Effector CD8-positive, alpha-beta T cell (primary cell): Measurements from ENCODE around the gene KIAA1328.

Experiments used
- DNase-seq: peaks from one replicate; lab custom pipeline; 2025; lab: John Stamatoyannopoulos, UW

Gene KIAA1328

GRCh38 chr18:37218022-37218590 lies 389.2 kb downstream of the KIAA1328 start:
- DNase-seq, result no peak

GRCh38 chr18:37219257-37219656 lies 390.3 kb downstream of the KIAA1328 start:
- no peak for DNase-seq

- no peak for DNase-seq
Measured at GRCh38 chr18:37222354-37222998, 393.5 kb downstream of the KIAA1328 start.

GRCh38 chr18:37222999-37223378 lies 394.1 kb downstream of the KIAA1328 start:
- DNase-seq, result no peak

GRCh38 chr18:37225279-37225678 lies 396.4 kb downstream of the KIAA1328 start:
- no peak for DNase-seq

GRCh38 chr18:37230768-37231167 lies 401.8 kb downstream of the KIAA1328 start:
- no peak for DNase-seq

- no peak for DNase-seq
Measured at GRCh38 chr18:37231251-37231650, 402.3 kb downstream of the KIAA1328 start.

GRCh38 chr18:37235583-37235982 lies 406.7 kb downstream of the KIAA1328 start:
- no peak for DNase-seq

GRCh38 chr18:37238282-37239108 lies 409.6 kb downstream of the KIAA1328 start:
- no peak for DNase-seq

- DNase-seq, result no peak
Measured at GRCh38 chr18:37242091-37242490, 413.2 kb downstream of the KIAA1328 start.

GRCh38 chr18:37242826-37243560 lies 414.1 kb downstream of the KIAA1328 start:
- no peak for DNase-seq

GRCh38 chr18:37243741-37244140 lies 414.8 kb downstream of the KIAA1328 start:
- DNase-seq, result no peak

GRCh38 chr18:37244618-37245017 lies 415.7 kb downstream of the KIAA1328 start:
- no peak for DNase-seq

GRCh38 chr18:37246779-37247340 lies 417.9 kb downstream of the KIAA1328 start:
- DNase-seq, result no peak

- no peak for DNase-seq
Measured at GRCh38 chr18:37247497-37248161, 418.7 kb downstream of the KIAA1328 start.

- DNase-seq, result no peak
Measured at GRCh38 chr18:37248281-37248680, 419.4 kb downstream of the KIAA1328 start.

GRCh38 chr18:37249171-37249886 lies 420.4 kb downstream of the KIAA1328 start:
- no peak for DNase-seq

GRCh38 chr18:37249895-37250618 lies 421.1 kb downstream of the KIAA1328 start:
- DNase-seq, result no peak

GRCh38 chr18:37251679-37252078 lies 422.8 kb downstream of the KIAA1328 start:
- DNase-seq, result no peak

GRCh38 chr18:37252342-37252741 lies 423.4 kb downstream of the KIAA1328 start:
- no peak for DNase-seq
